ENCODE measurements around the gene NRF1. TPM values are rescaled to one million over a fixed set of nuclear protein-coding genes. Genes with fewer than 3 reads are reported as not detected.

The NRF1 gene
- total RNA-seq, 1 experiment from 2014 or later, result 25.9 TPM

GRCh38 chr7:129640400-129640799 lies 28.9 kb downstream of the NRF1 start:
- ChIA-PET CTCF (no interaction called here), POLR2A (no interaction called here), RAD21 (ENCODE audit: low non-redundant PET in 1 of 2, low total read pairs in 2 of 2, uncharacterized antibody in 2 of 2, unreplicated experiment in 2 of 2) (no interaction called here)
- Histone ChIP-seq H4K20me1 (ENCODE audit: insufficient read depth) (peaks cover 19% of the 10 kb centered on the region), H3K4me1 (ENCODE audit: control insufficient read depth in 1 of 2, insufficient read depth in 2 of 2, low read length in 2 of 2) (no peaks in the 10 kb centered on the region), H3K4me2 (ENCODE audit: low read length) (no peak overlapping the region), H3K27ac (ENCODE audit: low read depth, low read length) (no peak overlapping the region), H3K36me3 (ENCODE audit: control insufficient read depth in 1 of 2, insufficient read depth in 2 of 2, low read length in 2 of 2) (no peaks in the 10 kb centered on the region), H3K9me2 (ENCODE audit: insufficient read depth) (no peaks in the 10 kb centered on the region), H3K9ac (ENCODE audit: low read length) (no peak overlapping the region), H3K79me2 (ENCODE audit: insufficient read depth, low read length) (peaks cover 89% of the 10 kb centered on the region), H2AFZ (ENCODE audit: low read depth, low read length, poor library complexity, severe bottlenecking) (no peak overlapping the region), H3K4me3 (replicated peaks in 1 of 2; ENCODE audit: low read depth in 1 of 2, low read length in 2 of 2) (no peak overlapping the region), H3K27me3 (ENCODE audit: insufficient read depth, low read length) (no peaks in the 10 kb centered on the region), H3K9me3 (ENCODE audit: control insufficient read depth in 1 of 2, insufficient read depth in 1 of 2, low read depth in 1 of 2, low read length in 2 of 2) (no peaks in the 10 kb centered on the region)
- no TSS peak for BruUV-seq (replicated peaks)
- TF ChIP-seq POLR2AphosphoS5 (IDR thresholded peaks at IDR 0.05; ENCODE audit: low read depth, low read length) (no peak), SIN3A (IDR thresholded peaks at IDR 0.05; ENCODE audit: low read depth) (no peak), TCF7L2 (IDR thresholded peaks at IDR 0.05; ENCODE audit: borderline replicate concordance, extremely low read depth, insufficient read depth, insufficient read length) (no peak), CTCF (IDR thresholded peaks at IDR 0.05 in 2 of 3, conservative IDR thresholded peaks at IDR 0.05 in 1 of 3; ENCODE audit: borderline replicate concordance in 1 of 3, insufficient read depth in 1 of 3, low read depth in 2 of 3, low read length in 2 of 3) (no peak), SP1 (IDR thresholded peaks at IDR 0.05; ENCODE audit: low read depth) (no peak), CEBPB (IDR thresholded peaks at IDR 0.05; ENCODE audit: low read depth) (no peak), POLR2A (IDR thresholded peaks at IDR 0.05; ENCODE audit: borderline replicate concordance, extremely low read depth, insufficient read depth, insufficient read length) (no peak), RAD21 (IDR thresholded peaks at IDR 0.05; ENCODE audit: low read depth) (no peak), JUND (IDR thresholded peaks at IDR 0.05) (no peak), EZH2 (IDR thresholded peaks at IDR 0.05) (no peak), MAX (IDR thresholded peaks at IDR 0.05) (no peak), EGR1 (IDR thresholded peaks at IDR 0.05; ENCODE audit: low read depth) (no peak), ATF3 (IDR thresholded peaks at IDR 0.05) (no peak)
- DNase-seq (ENCODE audit: low read depth, low spot score), result no peak
- intact Hi-C loops (cut with micrococcal nuclease), result no loop called here
- no peak for ATAC-seq
